ENCODE measurements around the gene MMP24OS. TPM values are rescaled to one million over a fixed set of nuclear protein-coding genes. Genes with fewer than 3 reads are reported as not detected.

MMP24OS gene
- total RNA-seq, 3 donors from 2014 or later = 90.9 to 156 (median 124) TPM

- ATAC-seq (no peak), DNase-seq (no peak)
- intact Hi-C loops (cut with DNase I, micrococcal nuclease) = no loop called here
- Histone ChIP-seq H3K4me1 (ENCODE audit: low read depth) (peaks cover 9% of the 10 kb centered on the region), H3K4me3 (no peak overlapping the region), H3K9me3 (no peaks in the 10 kb centered on the region), H3K36me3 (ENCODE audit: low read depth) (no peaks in the 10 kb centered on the region)
- TF ChIP-seq CTCF (IDR thresholded peaks at IDR 0.05) = no peak
Observed at GRCh38 chr20:35307666-35308653, 30.0 kb upstream of the MMP24OS start.

- intact Hi-C loops (cut with DNase I, micrococcal nuclease) = no loop called here
- Histone ChIP-seq H3K36me3 (ENCODE audit: low read depth) (no peaks in the 10 kb centered on the region), H3K4me3 (no peak overlapping the region), H3K9me3 (no peaks in the 10 kb centered on the region), H3K4me1 (ENCODE audit: low read depth) (peaks cover 9% of the 10 kb centered on the region)
- peak; percentile 69 for ATAC-seq
- peak in 2 of 3 donors; percentile 72 to 75 for DNase-seq
- peak; percentile 71 for TF ChIP-seq CTCF (IDR thresholded peaks at IDR 0.05)
Observed at GRCh38 chr20:35306931-35307517, 29.1 kb upstream of the MMP24OS start.

GRCh38 chr20:35305682-35306556 is 28.0 kb upstream of the MMP24OS start:
- peak; percentile 75 for ATAC-seq
- Histone ChIP-seq H3K36me3 (ENCODE audit: low read depth) (no peaks in the 10 kb centered on the region), H3K4me1 (ENCODE audit: low read depth) (peaks cover 9% of the 10 kb centered on the region), H3K9me3 (no peaks in the 10 kb centered on the region), H3K4me3 (no peak overlapping the region)
- intact Hi-C loops (cut with DNase I, micrococcal nuclease) = no loop called here
- DNase-seq = peak in 1 of 3 donors; percentile 70
- no peak for TF ChIP-seq CTCF (IDR thresholded peaks at IDR 0.05)

- peaks cover 9% of the 10 kb centered on the region for H3K4me1 ChIP-seq (ENCODE audit: low read depth)
- intact Hi-C loops (cut with DNase I, micrococcal nuclease) = loop anchor here (5.0 kb wide), 2 partner anchors 132 to 142 kb away; partner anchors contain the start of gene GDF5 (in 1 of the 2)
- no peaks in the 10 kb centered on the region for H3K36me3 ChIP-seq (ENCODE audit: low read depth)
- H3K9me3 ChIP-seq = no peaks in the 10 kb centered on the region
- TF ChIP-seq CTCF (IDR thresholded peaks at IDR 0.05) = no peak
- DNase-seq (no peak), ATAC-seq (no peak)
- H3K4me3 ChIP-seq = no peak overlapping the region
Observed at GRCh38 chr20:35304956-35305355, 27.0 kb upstream of the MMP24OS start.
